Activated naive CD4-positive, alpha-beta T cell treated with anti-CD3 and anti-CD28 coated beads, Interleukin-2, amount 10 ng/mL, durations not matched to agents 7 days and 5 days (primary cell): Measurements from ENCODE around the gene MICAL2.

Experiments
- CTCF ChIA-PET: fragments of 350-600 bp; sonication (Branson Sonifier 250); formaldehyde crosslinking; loops from one replicate; lab custom pipeline; 2021; ENCODE audit warnings: antibody characterized with exemption; lab: Charles Lee
- DNase-seq: peaks from one replicate; pipeline ENCODE4 v3.0.0-alpha.2; 2020
- H3K27ac Mint-ChIP-seq: one replicate; pipeline ENCODE4 v1.8.0; 2021; ENCODE audit warnings: mild to moderate bottlenecking, moderate library complexity, mixed read lengths
- H3K27me3 Mint-ChIP-seq: one replicate; pipeline ENCODE4 v1.8.0; 2021; ENCODE audit warnings: mild to moderate bottlenecking, mixed read lengths
- H3K36me3 Mint-ChIP-seq: one replicate; pipeline ENCODE4 v1.8.0; 2021; ENCODE audit warnings: mixed read lengths
- H3K4me1 Mint-ChIP-seq: one replicate; pipeline ENCODE4 v1.8.0; 2021; ENCODE audit warnings: mixed read lengths
- H3K4me3 Mint-ChIP-seq: one replicate; pipeline ENCODE4 v1.8.0; 2021; ENCODE audit warnings: mild to moderate bottlenecking, moderate library complexity, mixed read lengths
- H3K9me3 Mint-ChIP-seq: one replicate; pipeline ENCODE4 v1.8.0; 2021; ENCODE audit warnings: mixed read lengths

Gene MICAL2

DNA sequence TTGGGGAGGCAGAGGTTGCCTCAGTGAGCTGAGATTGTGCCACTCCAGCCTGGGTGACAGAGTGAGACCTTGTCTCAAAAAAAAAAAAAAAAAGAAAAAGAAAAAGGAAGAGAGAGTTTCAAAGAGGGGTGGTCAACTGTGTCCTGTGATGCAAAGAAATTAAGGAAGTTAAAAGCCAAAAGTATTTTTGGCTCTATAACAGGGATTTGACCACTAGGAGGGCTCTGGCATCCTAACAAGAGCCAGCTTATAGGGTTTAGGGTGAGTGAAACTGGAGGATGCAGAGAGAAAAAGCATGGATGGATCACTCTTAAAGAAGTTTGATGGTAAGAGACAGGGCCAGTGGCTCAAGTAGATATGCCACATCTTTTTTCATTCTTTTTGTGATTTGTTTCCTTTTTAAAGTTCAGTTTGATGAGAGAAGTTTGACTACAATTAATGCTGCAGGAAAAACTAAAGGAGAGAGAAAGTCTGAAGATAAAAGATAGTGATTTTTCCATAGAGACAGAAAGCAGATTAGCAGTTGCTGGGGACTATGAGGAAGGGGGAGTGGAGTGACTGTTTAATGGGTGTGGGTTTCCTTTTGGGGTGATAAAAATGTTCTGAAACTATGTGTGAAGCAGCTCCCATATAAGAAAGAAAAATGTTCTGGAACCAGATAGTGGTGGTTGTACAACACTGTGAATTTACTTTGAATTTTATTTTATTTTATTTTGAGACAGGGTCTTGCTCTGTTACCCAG, 11.1 kb upstream of the MICAL2 start:
- H3K9me3 Mint-ChIP-seq = no peaks in the 10 kb centered on the region
- H3K4me3 Mint-ChIP-seq = no peak overlapping the region
- H3K4me1 Mint-ChIP-seq = peaks cover 31% of the 10 kb centered on the region
- CTCF ChIA-PET = interaction anchor here (1.2 to 1.3 kb wide), 2 partner anchors 12 to 136 kb away, joined by 3 to 5 read pairs; no protein-coding TSS in a partner anchor
- peaks cover 55% of the 10 kb centered on the region for H3K27me3 Mint-ChIP-seq
- no peaks in the 10 kb centered on the region for H3K36me3 Mint-ChIP-seq
- no peak overlapping the region for H3K27ac Mint-ChIP-seq
- no peak for DNase-seq

DNA sequence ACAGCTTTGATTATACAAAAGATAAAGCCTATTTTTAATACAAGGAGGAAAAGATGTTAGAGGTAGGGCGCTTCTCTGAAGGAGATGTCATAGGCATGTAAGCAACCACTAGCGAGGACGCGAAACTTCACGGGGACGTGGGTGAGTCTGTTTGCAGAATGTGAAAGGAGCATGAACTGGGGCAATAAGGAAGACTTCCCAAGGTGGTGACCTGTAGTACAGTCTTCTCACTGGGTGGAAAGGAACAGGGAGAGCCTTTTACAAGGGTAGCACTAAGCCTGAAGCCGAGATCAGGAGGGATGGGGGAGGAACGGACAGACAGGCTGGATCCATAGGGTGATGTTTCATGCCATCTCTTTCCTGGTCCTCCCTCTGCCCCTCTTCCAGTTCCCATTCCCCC, 10.0 kb upstream of the MICAL2 start:
- Mint-ChIP-seq H3K36me3 (no peaks in the 10 kb centered on the region), H3K9me3 (no peaks in the 10 kb centered on the region), H3K27me3 (peaks cover 60% of the 10 kb centered on the region), H3K27ac (no peak overlapping the region), H3K4me1 (peaks cover 29% of the 10 kb centered on the region), H3K4me3 (no peak overlapping the region)
- no peak for DNase-seq
- CTCF ChIA-PET = interaction anchor here (1.2 to 1.3 kb wide), 2 partner anchors 13 to 135 kb away, joined by 3 to 5 read pairs; no protein-coding TSS in a partner anchor

DNA sequence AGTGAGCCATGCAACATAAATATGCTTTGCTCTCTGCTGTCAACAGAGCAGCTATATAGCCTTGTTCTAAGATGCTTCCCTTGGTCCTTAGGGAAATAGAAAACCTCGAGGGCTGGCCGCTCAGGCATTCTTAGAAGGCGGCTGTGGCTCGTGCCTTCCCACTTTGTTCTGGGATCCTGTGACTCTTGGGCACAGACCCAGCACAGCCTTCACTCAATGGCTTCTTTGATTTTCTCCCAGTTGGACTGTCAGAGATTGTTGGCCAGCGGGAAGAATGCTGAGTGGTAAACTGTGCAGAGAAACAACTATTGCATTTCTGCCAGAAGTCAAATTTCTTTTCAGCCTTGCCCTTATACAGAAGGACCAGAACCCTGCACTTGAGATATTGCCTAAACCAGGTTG, 9.5 kb upstream of the MICAL2 start:
- H3K4me1 Mint-ChIP-seq = peaks cover 25% of the 10 kb centered on the region
- no peak overlapping the region for H3K27ac Mint-ChIP-seq
- DNase-seq = no peak
- peaks cover 60% of the 10 kb centered on the region for H3K27me3 Mint-ChIP-seq
- no peaks in the 10 kb centered on the region for H3K36me3 Mint-ChIP-seq
- CTCF ChIA-PET = interaction anchor here (5.3 kb wide), 1 partner anchor 13 kb away, joined by 22 read pairs; no protein-coding TSS in a partner anchor
- H3K9me3 Mint-ChIP-seq = no peaks in the 10 kb centered on the region
- no peak overlapping the region for H3K4me3 Mint-ChIP-seq

GRCh38 chr11:12101318-12101717, 9.1 kb upstream of the MICAL2 start:
- CTCF ChIA-PET = interaction anchor here (1.1 to 5.3 kb wide), 2 partner anchors 14 to 54 kb away, joined by 3 to 22 read pairs; no protein-coding TSS in a partner anchor
- Mint-ChIP-seq H3K4me3 (no peak overlapping the region), H3K36me3 (no peaks in the 10 kb centered on the region), H3K9me3 (no peaks in the 10 kb centered on the region), H3K4me1 (peaks cover 27% of the 10 kb centered on the region), H3K27me3 (peaks cover 63% of the 10 kb centered on the region), H3K27ac (no peak overlapping the region)
- DNase-seq = no peak

GRCh38 chr11:12102588-12103410, 7.6 kb upstream of the MICAL2 start:
- CTCF ChIA-PET = interaction anchor here (0.7 to 5.3 kb wide), 6 partner anchors 15 to 178 kb away, joined by 3 to 22 read pairs (median 3); no protein-coding TSS in a partner anchor
- no peak for DNase-seq
- H3K9me3 Mint-ChIP-seq = no peaks in the 10 kb centered on the region
- no peaks in the 10 kb centered on the region for H3K36me3 Mint-ChIP-seq
- H3K27ac Mint-ChIP-seq = no peak overlapping the region
- peaks cover 29% of the 10 kb centered on the region for H3K4me1 Mint-ChIP-seq
- H3K4me3 Mint-ChIP-seq = no peak overlapping the region
- H3K27me3 Mint-ChIP-seq = peaks cover 55% of the 10 kb centered on the region

DNA sequence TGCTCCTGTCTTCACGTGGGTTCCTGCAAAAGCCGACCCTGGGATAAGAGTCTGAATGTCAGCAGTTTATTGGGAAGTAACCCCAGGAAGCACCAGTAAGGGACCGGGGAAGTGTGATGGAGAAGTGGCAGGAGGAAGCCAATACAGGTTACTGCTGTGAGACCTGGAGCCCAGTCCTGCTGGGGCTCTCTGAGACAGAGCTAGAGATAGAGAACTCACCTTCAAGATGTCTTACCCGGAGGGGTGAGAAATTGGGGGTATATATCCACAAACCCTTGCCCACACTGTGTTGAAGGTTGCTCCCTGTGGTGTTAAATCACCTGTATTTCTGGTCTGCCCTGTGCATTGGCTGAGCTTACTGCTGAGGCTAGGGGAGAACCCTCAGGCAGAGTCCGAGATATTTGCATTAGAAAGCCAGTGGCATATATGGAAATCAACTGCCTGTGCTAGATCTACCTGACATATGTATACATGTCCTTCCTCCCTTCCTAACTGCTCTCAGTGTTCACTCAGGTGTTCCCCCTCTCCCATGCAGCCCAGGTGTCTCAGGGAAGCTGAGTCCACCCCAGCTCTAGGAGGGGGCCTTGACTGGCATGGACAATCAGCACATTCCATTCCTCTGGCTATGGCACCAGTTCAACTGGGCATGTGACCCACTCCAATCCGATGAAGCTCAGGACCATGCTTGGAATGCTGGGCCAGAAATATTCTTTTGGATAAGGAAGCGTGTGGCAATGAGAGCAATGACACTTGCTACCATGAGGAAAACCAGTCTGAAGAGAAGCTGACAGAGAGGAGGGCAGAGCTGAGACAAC, 6.8 kb upstream of the MICAL2 start:
- H3K9me3 Mint-ChIP-seq = no peaks in the 10 kb centered on the region
- DNase-seq = no peak
- no peak overlapping the region for H3K27ac Mint-ChIP-seq
- no peak overlapping the region for H3K4me3 Mint-ChIP-seq
- H3K4me1 Mint-ChIP-seq = peaks cover 28% of the 10 kb centered on the region
- H3K27me3 Mint-ChIP-seq = peaks cover 48% of the 10 kb centered on the region
- CTCF ChIA-PET = interaction anchor here (0.7 to 5.3 kb wide), 6 partner anchors 16 to 178 kb away, joined by 3 to 22 read pairs (median 4); no protein-coding TSS in a partner anchor
- H3K36me3 Mint-ChIP-seq = no peaks in the 10 kb centered on the region

DNA sequence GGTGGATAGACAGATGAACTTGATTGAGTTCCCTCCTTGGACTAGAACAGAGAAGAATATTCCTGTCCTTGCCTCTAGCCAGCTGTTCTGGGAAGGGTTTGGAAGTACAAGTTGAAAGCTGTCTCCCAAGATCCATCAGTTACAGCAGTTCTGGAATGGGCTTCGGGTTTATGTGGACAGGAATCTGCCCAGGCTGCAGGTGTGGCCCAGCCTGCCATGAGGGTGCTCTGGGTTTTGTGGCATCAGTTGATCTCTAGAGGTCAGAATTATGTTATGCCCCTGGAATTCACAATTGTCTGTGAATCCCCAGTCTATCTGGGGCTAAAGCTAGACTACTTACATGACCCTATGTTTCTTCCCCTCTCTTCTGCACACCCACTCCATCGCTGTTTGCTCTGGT, 4.9 kb upstream of the MICAL2 start:
- H3K4me3 Mint-ChIP-seq = no peak overlapping the region
- no peak overlapping the region for H3K27ac Mint-ChIP-seq
- peaks cover 32% of the 10 kb centered on the region for H3K4me1 Mint-ChIP-seq
- CTCF ChIA-PET = interaction anchor here (1.7 to 5.3 kb wide), 2 partner anchors 18 to 58 kb away, joined by 4 to 22 read pairs; no protein-coding TSS in a partner anchor
- H3K27me3 Mint-ChIP-seq = peaks cover 33% of the 10 kb centered on the region
- H3K36me3 Mint-ChIP-seq = no peaks in the 10 kb centered on the region
- no peak for DNase-seq
- H3K9me3 Mint-ChIP-seq = no peaks in the 10 kb centered on the region

- CTCF ChIA-PET = interaction anchor here (1.0 to 5.3 kb wide), 3 partner anchors 19 to 58 kb away, joined by 4 to 22 read pairs (median 4); no protein-coding TSS in a partner anchor
Observed at GRCh38 chr11:12106101-12106500, 4.3 kb upstream of the MICAL2 start.

DNA sequence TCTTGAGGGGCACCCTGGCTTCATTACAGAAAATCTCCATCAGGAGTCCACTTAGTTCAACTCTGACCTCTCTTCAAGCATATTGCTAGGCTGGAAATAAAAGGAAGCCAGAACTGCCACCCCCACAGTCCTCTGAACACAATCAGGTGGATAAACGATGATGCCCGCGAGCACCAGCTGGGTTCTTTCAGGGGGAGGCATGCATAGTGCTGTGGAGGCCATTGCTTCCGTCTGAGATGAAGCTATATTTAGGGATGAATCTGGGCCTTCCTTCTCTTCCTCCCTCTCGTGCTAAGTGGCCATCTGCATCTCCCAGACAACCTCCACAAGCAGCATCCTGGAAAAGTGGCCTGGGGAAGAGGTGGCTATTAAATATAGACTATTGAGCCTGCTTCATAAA, 3.9 kb upstream of the MICAL2 start:
- CTCF ChIA-PET = interaction anchor here (1.0 to 1.7 kb wide), 2 partner anchors 45 to 59 kb away, joined by 4 read pairs; no protein-coding TSS in a partner anchor
- no peak for DNase-seq
- Mint-ChIP-seq H3K4me1 (peaks cover 37% of the 10 kb centered on the region), H3K4me3 (no peak overlapping the region), H3K9me3 (no peaks in the 10 kb centered on the region), H3K27me3 (peaks cover 28% of the 10 kb centered on the region), H3K36me3 (no peaks in the 10 kb centered on the region), H3K27ac (no peak overlapping the region)

More at GRCh38 chr11:12106101-12106500, 4.3 kb upstream of the MICAL2 start:
- peaks cover 28% of the 10 kb centered on the region for H3K27me3 Mint-ChIP-seq
- no peaks in the 10 kb centered on the region for H3K9me3 Mint-ChIP-seq
- DNase-seq = no peak
- H3K4me3 Mint-ChIP-seq = no peak overlapping the region
- H3K27ac Mint-ChIP-seq = no peak overlapping the region
- H3K4me1 Mint-ChIP-seq = peaks cover 35% of the 10 kb centered on the region
- no peaks in the 10 kb centered on the region for H3K36me3 Mint-ChIP-seq

DNA sequence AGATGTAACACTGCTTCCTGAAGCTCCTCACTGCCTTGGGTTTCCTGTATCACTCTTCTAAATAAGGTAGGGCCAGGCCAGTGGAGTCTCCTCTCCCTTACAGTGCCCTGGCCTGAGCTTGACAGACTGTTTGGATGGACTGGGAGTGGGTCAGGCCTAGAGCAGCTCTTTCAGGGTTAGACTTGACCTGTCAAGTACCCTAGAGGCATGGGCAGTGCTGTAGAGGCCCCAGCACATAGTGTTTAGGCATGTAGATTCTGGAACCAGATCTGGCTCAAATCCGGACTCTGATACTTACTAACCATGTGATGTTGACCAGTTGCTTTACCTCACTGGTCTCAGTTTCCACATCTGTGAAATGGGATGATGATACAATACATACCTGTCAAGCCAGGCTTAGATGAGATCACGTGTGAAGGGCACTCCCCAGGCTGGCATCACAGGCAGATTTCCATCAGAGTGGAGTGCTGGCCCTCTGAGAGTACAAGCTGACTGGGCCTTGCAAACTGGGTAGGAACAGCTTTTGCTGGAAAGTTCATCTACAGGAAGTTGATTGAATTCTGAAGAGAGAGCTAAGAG, 1.4 kb upstream of the MICAL2 start:
- peak overlapping the region; percentile 84 for H3K27ac Mint-ChIP-seq
- CTCF ChIA-PET = interaction anchor here (1.0 to 2.5 kb wide), 9 partner anchors 10 to 172 kb away, joined by 3 to 9 read pairs (median 5); no protein-coding TSS in a partner anchor

DNA sequence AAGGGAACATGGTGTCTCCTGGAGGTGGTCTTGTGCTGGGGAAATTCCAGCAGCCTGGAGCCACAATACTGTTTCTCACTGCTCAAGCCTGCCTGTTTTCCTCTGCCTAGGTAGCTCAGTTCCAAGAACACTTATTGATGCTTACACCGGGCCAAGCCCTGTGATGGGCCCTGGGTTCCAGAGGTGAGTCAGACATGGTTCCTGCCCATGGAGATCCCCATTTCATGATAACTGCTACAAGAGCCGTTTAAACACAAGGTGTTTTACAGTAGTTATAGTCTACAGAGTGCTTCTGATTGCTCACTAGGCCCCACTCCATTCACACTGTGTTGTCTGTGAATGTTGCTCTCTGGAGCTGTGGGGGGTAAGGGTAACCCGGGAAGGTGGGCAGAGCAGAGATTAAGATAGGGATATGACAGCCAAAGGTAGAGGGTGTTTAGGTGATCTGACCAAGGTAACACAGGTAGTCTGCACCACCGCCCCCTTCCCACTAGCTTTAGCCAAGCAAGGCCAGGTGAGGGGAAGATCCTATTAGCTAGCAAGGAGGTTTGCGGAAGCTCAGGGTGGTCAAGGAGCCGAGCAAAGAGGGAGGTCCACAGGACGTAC, 696 bp upstream of the MICAL2 start:
- Mint-ChIP-seq H3K4me3 (peak overlapping the region; percentile 68), H3K4me1 (peaks cover 37% of the 10 kb centered on the region), H3K27me3 (peaks cover 5% of the 10 kb centered on the region), H3K27ac (peak overlapping the region; percentile 84), H3K9me3 (no peaks in the 10 kb centered on the region), H3K36me3 (no peaks in the 10 kb centered on the region)
- CTCF ChIA-PET = interaction anchor here (1.0 to 2.5 kb wide), 9 partner anchors 9 to 171 kb away, joined by 3 to 9 read pairs (median 3); no protein-coding TSS in a partner anchor
- peak; percentile 43 for DNase-seq

More for the DNA sequence above, 1.4 kb upstream of the MICAL2 start:
- no peak for DNase-seq
- no peaks in the 10 kb centered on the region for H3K36me3 Mint-ChIP-seq
- H3K9me3 Mint-ChIP-seq = no peaks in the 10 kb centered on the region
- peaks cover 45% of the 10 kb centered on the region for H3K4me1 Mint-ChIP-seq
- H3K4me3 Mint-ChIP-seq = peak overlapping the region; percentile 39
- peaks cover 12% of the 10 kb centered on the region for H3K27me3 Mint-ChIP-seq

DNA sequence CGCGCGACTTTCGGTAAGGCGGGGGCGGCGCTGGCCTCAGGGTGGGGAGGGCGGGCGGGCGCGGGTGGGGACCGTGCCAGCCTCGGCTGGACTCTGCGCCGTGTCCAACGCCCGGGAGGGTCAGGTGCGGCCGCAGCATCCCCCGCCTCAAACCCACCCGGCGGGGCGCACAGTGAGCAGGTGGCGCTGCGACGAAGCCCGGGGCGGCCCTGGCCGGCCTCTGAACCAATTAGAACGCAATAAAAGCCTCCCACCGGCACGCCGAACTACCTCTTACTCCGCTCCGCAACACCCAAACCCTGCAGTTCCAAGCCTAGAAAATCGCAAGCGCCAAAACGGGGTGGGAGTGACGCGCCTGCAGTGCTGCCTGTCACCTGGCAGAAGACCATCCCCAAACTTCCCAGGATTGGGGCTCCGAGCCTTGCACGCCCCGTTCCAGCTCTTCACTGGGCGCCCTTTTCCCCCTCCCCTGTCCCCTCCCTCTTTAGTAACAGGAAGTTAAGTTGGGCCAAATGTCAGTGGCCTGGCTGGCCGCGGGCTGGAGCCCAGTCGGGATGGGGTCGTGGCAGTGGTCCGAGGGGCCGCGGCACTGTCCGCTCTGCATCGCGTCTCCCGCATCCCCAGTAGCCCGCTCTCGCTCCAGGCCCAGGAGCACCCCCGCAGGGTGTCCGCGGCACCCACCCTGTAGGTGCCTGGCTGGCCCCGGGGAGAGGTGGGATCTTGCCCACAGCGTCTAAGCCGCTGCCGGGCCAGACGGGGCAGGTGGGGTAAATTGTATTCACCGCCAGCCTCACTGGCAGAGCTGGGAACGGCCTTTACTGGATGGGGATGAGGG, 541 bp downstream of the MICAL2 start:
- Mint-ChIP-seq H3K4me3 (peak overlapping the region; percentile 67), H3K4me1 (peaks cover 37% of the 10 kb centered on the region), H3K36me3 (no peaks in the 10 kb centered on the region), H3K27ac (no peak overlapping the region), H3K9me3 (no peaks in the 10 kb centered on the region), H3K27me3 (peaks cover 3% of the 10 kb centered on the region)
- CTCF ChIA-PET = interaction anchor here (1.2 to 2.5 kb wide), 2 partner anchors 86 to 170 kb away, joined by 3 to 7 read pairs; no protein-coding TSS in a partner anchor
- DNase-seq = peak; percentile 60
